ENCODE data around the gene KSR1.

The KSR1 gene

GRCh38 chr17:27558341-27558740 is 102.1 kb downstream of the KSR1 start:
- DNase-seq = no peak

GRCh38 chr17:27558842-27559505 is 102.7 kb downstream of the KSR1 start:
- DNase-seq = no peak

- DNase-seq = no peak
These were observed 103.5 kb downstream of the KSR1 start for GRCh38 chr17:27559506-27560481.

GRCh38 chr17:27560668-27561067 is 104.4 kb downstream of the KSR1 start:
- no peak for DNase-seq

- DNase-seq = no peak
These were observed 106.7 kb downstream of the KSR1 start for GRCh38 chr17:27562777-27563455.

GRCh38 chr17:27563532-27563931 is 107.3 kb downstream of the KSR1 start:
- DNase-seq = no peak

- no peak for DNase-seq
These were observed 108.2 kb downstream of the KSR1 start for GRCh38 chr17:27564463-27564862.

- DNase-seq = no peak
These were observed 109.8 kb downstream of the KSR1 start for GRCh38 chr17:27565874-27566670.

GRCh38 chr17:27566671-27567562 is 110.7 kb downstream of the KSR1 start:
- DNase-seq = no peak

GRCh38 chr17:27567563-27567859 is 111.3 kb downstream of the KSR1 start:
- no peak for DNase-seq

- no peak for DNase-seq
These were observed 112.0 kb downstream of the KSR1 start for GRCh38 chr17:27568216-27568615.

- DNase-seq = no peak
These were observed 112.6 kb downstream of the KSR1 start for GRCh38 chr17:27568811-27569210.

GRCh38 chr17:27569257-27569722 is 113.0 kb downstream of the KSR1 start:
- peak; percentile 22 for DNase-seq

GRCh38 chr17:27569884-27570577 is 113.8 kb downstream of the KSR1 start:
- DNase-seq = no peak

GRCh38 chr17:27570578-27570914 is 114.3 kb downstream of the KSR1 start:
- DNase-seq = no peak

- DNase-seq = no peak
These were observed 115.5 kb downstream of the KSR1 start for GRCh38 chr17:27571563-27572352.

- DNase-seq = no peak
These were observed 116.4 kb downstream of the KSR1 start for GRCh38 chr17:27572665-27573064.

GRCh38 chr17:27573548-27573947 is 117.3 kb downstream of the KSR1 start:
- DNase-seq = no peak

- DNase-seq = no peak
These were observed 117.8 kb downstream of the KSR1 start for GRCh38 chr17:27573971-27574525.

Data from activated CD4-positive, alpha-beta T cell treated with anti-CD3 and anti-CD28 coated beads, Interleukin-2, amount 50 U/mL, for 1 hour (primary cell).